ENCODE data around the gene DCAF8L2. TPM values are rescaled to one million over a fixed set of nuclear protein-coding genes. Genes with fewer than 3 reads are reported as not detected.

Gene DCAF8L2
- total RNA-seq, 2 donors from 2014 or later, result not detected

DNA sequence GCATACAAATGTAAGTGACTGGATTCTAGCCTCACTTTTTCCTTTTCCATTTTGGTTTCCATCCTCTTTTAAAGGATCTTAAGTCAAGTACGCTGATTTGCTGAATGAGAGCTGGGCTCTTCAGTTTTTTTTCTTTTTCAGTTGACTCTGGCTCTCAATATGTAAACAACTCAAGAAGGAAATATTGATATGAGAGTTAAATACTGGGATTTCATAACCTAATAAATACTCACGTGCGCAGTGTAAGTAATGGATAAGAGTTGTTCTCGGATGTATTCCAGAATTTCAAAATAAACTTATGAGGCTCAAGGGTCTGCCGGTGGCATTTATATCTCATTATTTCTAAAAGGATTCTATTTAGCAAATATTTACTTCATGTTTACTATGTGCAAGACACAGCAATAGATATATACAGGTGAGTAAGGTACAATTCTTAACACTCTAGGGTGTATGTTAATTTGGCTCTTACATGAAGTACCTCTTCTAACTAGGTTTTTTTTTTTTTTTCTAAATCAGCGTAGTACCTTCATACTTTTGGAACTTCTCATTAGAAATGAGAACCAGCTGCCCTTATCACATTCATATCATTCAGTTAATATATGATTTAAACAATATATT, 206.6 kb downstream of the DCAF8L2 start:
- no peak overlapping the region for H3K27ac Mint-ChIP-seq

DNA sequence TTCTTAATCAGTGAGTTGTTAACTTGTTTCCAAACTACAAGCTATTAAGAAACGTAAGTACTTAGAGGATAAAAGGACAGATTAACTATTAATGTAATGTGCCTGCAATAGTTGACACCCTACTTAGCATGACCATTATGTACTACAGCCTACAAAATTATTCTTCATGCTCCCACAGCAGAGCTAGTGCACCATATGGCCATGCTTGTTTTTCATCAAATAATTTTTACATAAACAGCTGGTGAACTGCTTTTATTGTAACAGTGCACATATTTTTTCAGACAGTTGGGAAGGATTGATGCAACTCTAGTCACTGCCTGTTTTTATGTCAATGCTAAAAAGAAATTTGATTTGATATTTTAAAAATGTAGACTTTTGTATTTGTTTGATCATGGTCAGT, 207.4 kb downstream of the DCAF8L2 start:
- H3K36me3 Mint-ChIP-seq (ENCODE audit: insufficient read depth in 2 of 2), result no peaks in the 10 kb centered on the region
- DNase-seq (no peak), ATAC-seq (replicated peaks in 1 of 2) (no peak)
- peaks cover 3 to 4% of the 10 kb centered on the region in 2 donors for H3K9me3 Mint-ChIP-seq
- H3K4me1 Mint-ChIP-seq (ENCODE audit: low read depth), result no peaks in the 10 kb centered on the region
- H3K27me3 Mint-ChIP-seq (ENCODE audit: low read depth), result no peaks in the 10 kb centered on the region
- H3K4me3 Mint-ChIP-seq, result no peak overlapping the region
- H3K27ac Mint-ChIP-seq, result no peak overlapping the region

More for the DNA sequence above, 206.6 kb downstream of the DCAF8L2 start:
- Mint-ChIP-seq H3K4me3 (no peak overlapping the region), H3K36me3 (ENCODE audit: insufficient read depth in 2 of 2) (no peaks in the 10 kb centered on the region), H3K9me3 (no peaks in the 10 kb centered on the region), H3K4me1 (ENCODE audit: low read depth) (no peaks in the 10 kb centered on the region), H3K27me3 (ENCODE audit: low read depth) (no peaks in the 10 kb centered on the region)
- ATAC-seq (replicated peaks in 1 of 2) (no peak), DNase-seq (no peak)

Other genes starting within 250 kb of the DCAF8L2 start
- gene PPP4R3C, start 127.0 kb upstream of the DCAF8L2 start, total RNA-seq, result not detected
- not detected for gene MAGEB10, start 217.6 kb downstream of the DCAF8L2 start, total RNA-seq